ENCODE data around the gene ZNF627.

DNA sequence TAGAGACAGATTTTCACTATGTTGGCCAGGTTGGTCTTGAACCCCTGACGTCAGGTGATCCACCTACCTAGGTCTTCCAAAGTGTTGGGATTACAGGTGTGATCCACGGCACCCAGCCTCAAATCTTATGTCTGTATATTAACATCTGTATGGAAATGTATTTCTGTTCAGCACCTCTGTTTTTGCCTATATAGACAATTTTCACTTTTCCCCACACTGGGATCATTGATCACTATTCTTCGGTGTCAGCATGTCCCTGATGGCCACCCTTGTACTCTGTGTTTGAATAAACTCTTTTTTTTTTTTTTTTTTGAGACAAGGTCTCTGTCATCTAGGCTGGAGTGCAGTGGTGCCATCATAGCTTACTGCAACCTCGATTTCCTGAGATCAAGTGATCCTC is 3.2 kb upstream of the ZNF627 start:
- TF ChIP-seq CTCF (IDR thresholded peaks at IDR 0.05) (no peak), POLR2AphosphoS5 (IDR thresholded peaks at IDR 0.05) (no peak), POLR2A (IDR thresholded peaks at IDR 0.05) (no peak)
